Suprapubic skin (tissue), 4 donors: ENCODE results near the gene PRKN.

Experiments used
- POLR2A ChIP-seq, 2 donors: fragments of 450-650 bp; IDR thresholded peaks; one replicate each; pipeline ENCODE4 v1.6.1; 2017; ENCODE audit warnings: antibody characterized with exemption in 2 of 2, mild to moderate bottlenecking in 2 of 2, moderate library complexity in 2 of 2
- POLR2AphosphoS5 ChIP-seq, 3 donors: sonication (generic); formaldehyde crosslinking; IDR thresholded peaks; one replicate each; pipeline ENCODE4 v1.6.1; 2017; ENCODE audit warnings: antibody characterized with exemption in 3 of 3
- TF ChIP-seq, protein P1 (sequence below), 2 donors: fragments of 200-600 bp in 1 of 2; fragments of 450-650 bp in 1 of 2; sonication (generic) in 1 of 2; IDR thresholded peaks; one replicate each; pipeline ENCODE4 v1.5.1; 2016 to 2019; ENCODE audit warnings: antibody characterized with exemption in 2 of 2, mild to moderate bottlenecking in 1 of 2, moderate library complexity in 1 of 2

DNA sequence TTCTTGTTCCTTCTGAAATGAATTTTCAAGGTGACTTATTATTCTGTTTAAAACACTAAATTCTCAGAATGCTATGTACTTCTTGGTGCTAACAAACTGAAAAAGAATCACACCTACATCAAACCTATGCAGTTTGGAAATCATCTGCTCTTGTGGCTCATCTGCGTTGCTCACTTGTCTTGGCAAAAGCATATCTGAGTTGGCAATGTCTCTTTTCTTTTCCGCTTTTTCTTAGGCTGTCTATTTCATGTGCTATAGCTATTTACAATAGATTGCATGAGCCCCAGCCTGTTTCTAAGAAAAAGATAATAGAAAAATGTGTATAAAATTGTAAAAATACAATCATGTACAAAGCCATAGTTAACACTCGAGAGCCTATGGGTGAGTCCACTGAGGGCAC lies 1104.8 kb downstream of the PRKN start:
- TF ChIP-seq, protein P1, sequence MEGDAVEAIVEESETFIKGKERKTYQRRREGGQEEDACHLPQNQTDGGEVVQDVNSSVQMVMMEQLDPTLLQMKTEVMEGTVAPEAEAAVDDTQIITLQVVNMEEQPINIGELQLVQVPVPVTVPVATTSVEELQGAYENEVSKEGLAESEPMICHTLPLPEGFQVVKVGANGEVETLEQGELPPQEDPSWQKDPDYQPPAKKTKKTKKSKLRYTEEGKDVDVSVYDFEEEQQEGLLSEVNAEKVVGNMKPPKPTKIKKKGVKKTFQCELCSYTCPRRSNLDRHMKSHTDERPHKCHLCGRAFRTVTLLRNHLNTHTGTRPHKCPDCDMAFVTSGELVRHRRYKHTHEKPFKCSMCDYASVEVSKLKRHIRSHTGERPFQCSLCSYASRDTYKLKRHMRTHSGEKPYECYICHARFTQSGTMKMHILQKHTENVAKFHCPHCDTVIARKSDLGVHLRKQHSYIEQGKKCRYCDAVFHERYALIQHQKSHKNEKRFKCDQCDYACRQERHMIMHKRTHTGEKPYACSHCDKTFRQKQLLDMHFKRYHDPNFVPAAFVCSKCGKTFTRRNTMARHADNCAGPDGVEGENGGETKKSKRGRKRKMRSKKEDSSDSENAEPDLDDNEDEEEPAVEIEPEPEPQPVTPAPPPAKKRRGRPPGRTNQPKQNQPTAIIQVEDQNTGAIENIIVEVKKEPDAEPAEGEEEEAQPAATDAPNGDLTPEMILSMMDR (IDR thresholded peaks at IDR 0.05) = no peak
- TF ChIP-seq POLR2A (IDR thresholded peaks at IDR 0.05) (no peak), POLR2AphosphoS5 (IDR thresholded peaks at IDR 0.05) (no peak)
